GM23338 (cell line): ENCODE measurements around the gene ATP6V0E2. TPM values are rescaled to one million over a fixed set of nuclear protein-coding genes. Genes with fewer than 3 reads are reported as not detected.

Experiments
- ATAC-seq: fragments of 200-7000 bp; cut with Tn5 transposase; 3 replicates; pipeline ENCODE4 v1.9.1; 2020
- DNase-seq: peaks from one replicate; pipeline ENCODE4 v3.0.0-alpha.2; 2015; ENCODE audit warnings: low spot score
- H2AFZ ChIP-seq: fragments of 200-600 bp; sonication (generic); 2 replicates; pipeline ENCODE4 v1.8.0; 2016; ENCODE audit warnings: antibody characterized with exemption, mild to moderate bottlenecking, moderate library complexity
- H3F3A ChIP-seq: fragments of 200-600 bp; sonication (generic); replicated peaks from 2 replicates; pipeline ENCODE4 v1.8.0; 2017; ENCODE audit warnings: antibody characterized with exemption, mixed run types, low read depth
- H3K27ac ChIP-seq: fragments of 200-600 bp; sonication (generic); 2 replicates; pipeline ENCODE4 v1.6.1; 2016; ENCODE audit warnings: low read depth
- H3K27me3 ChIP-seq: fragments of 200-600 bp; sonication (generic); 2 replicates; pipeline ENCODE4 v1.8.0; 2016; ENCODE audit warnings: mild to moderate bottlenecking, mixed run types, moderate library complexity; ENCODE audit not compliant: insufficient read depth
- H3K36me3 ChIP-seq: fragments of 200-600 bp; sonication (generic); 2 replicates; pipeline ENCODE4 v1.8.0; 2016; ENCODE audit warnings: mild to moderate bottlenecking; ENCODE audit not compliant: insufficient read depth
- H3K4me1 ChIP-seq: fragments of 200-600 bp; sonication (generic); 2 replicates; pipeline ENCODE4 v1.8.0; 2016; ENCODE audit warnings: mild to moderate bottlenecking, moderate library complexity; ENCODE audit not compliant: insufficient read depth
- H3K4me2 ChIP-seq: fragments of 200-600 bp; sonication (generic); 2 replicates; pipeline ENCODE4 v1.7.1; 2017; ENCODE audit warnings: mixed run types
- H3K4me3 ChIP-seq: fragments of 200-600 bp; sonication (generic); 2 replicates; pipeline ENCODE4 v1.6.1; 2016; ENCODE audit warnings: mixed run types
- H3K79me2 ChIP-seq: fragments of 200-600 bp; sonication (generic); replicated peaks from 2 replicates; pipeline ENCODE4 v1.8.0; 2017; ENCODE audit warnings: mild to moderate bottlenecking; ENCODE audit not compliant: insufficient read depth
- H3K9me2 ChIP-seq: fragments of 200-600 bp; sonication (generic); 2 replicates; pipeline ENCODE4 v1.8.0; 2017; ENCODE audit not compliant: insufficient read depth
- H4K20me1 ChIP-seq: fragments of 200-600 bp; sonication (generic); replicated peaks from 2 replicates; pipeline ENCODE4 v1.8.0; 2017; ENCODE audit warnings: mild to moderate bottlenecking; ENCODE audit not compliant: insufficient read depth
- H3K27ac Mint-ChIP-seq: 2 replicates; pipeline ENCODE4 v1.8.0; 2020; ENCODE audit warnings: inconsistent platforms, mild to moderate bottlenecking, moderate library complexity, mixed read lengths
- H3K27me3 Mint-ChIP-seq: 3 replicates; pipeline ENCODE4 v1.8.0; 2022; ENCODE audit warnings: low read depth, mild to moderate bottlenecking, moderate library complexity, mixed read lengths, inconsistent platforms; ENCODE audit not compliant: insufficient read depth, poor library complexity
- H3K36me3 Mint-ChIP-seq: 3 replicates; pipeline ENCODE4 v1.8.0; 2021; ENCODE audit warnings: low read depth, mild to moderate bottlenecking, inconsistent platforms, moderate library complexity, mixed read lengths
- H3K4me1 Mint-ChIP-seq: 3 replicates; pipeline ENCODE4 v1.8.0; 2020; ENCODE audit warnings: mild to moderate bottlenecking, inconsistent platforms, mixed read lengths
- H3K4me3 Mint-ChIP-seq: 3 replicates; pipeline ENCODE4 v1.8.0; 2021; ENCODE audit warnings: moderate library complexity, mild to moderate bottlenecking, inconsistent platforms, mixed read lengths
- H3K9me3 Mint-ChIP-seq: 3 replicates; pipeline ENCODE4 v1.8.0; 2020; ENCODE audit warnings: moderate library complexity, mild to moderate bottlenecking, inconsistent platforms, mixed read lengths
- CREB1 ChIP-seq: fragments of 250-450 bp; sonication (Bioruptor Pico); IDR thresholded peaks from 2 replicates; pipeline ENCODE4 v1.5.0; 2020; ENCODE audit warnings: low read depth, mild to moderate bottlenecking, moderate library complexity
- EZH2 ChIP-seq: fragments of 200-600 bp; sonication (generic); IDR thresholded peaks from one replicate; pipeline ENCODE4 v1.8.0; 2017; ENCODE audit warnings: antibody characterized with exemption, mild to moderate bottlenecking, low read depth; ENCODE audit not compliant: unreplicated experiment
- JUNB ChIP-seq: IDR thresholded peaks from one replicate; pipeline ENCODE4 v1.6.1; 2016; ENCODE audit warnings: antibody characterized with exemption; ENCODE audit not compliant: unreplicated experiment
- NANOG ChIP-seq: IDR thresholded peaks from 2 replicates; pipeline ENCODE4 v1.6.1; 2016; ENCODE audit warnings: antibody characterized with exemption, borderline replicate concordance
- POLR2AphosphoS5 ChIP-seq: IDR thresholded peaks from 2 replicates; pipeline ENCODE4 v1.6.1; 2016; ENCODE audit warnings: antibody characterized with exemption, low read depth
- ZNF114 ChIP-seq: fragments of 250-450 bp; sonication (Bioruptor Pico); IDR thresholded peaks from 2 replicates; pipeline ENCODE4 v1.5.0; 2020; ENCODE audit warnings: mild to moderate bottlenecking, moderate library complexity
- ZNF331 ChIP-seq: fragments of 250-450 bp; sonication (Bioruptor Pico); IDR thresholded peaks from 2 replicates; pipeline ENCODE4 v1.5.0; 2020; ENCODE audit warnings: low read depth, mild to moderate bottlenecking, moderate library complexity
- polyA plus RNA-seq: library from polyadenylated mRNA; unstranded; fragments of >200 nt; fragmentation: Nextera tagmentation; extraction: Ambion mirVana; gene quantifications from 2 replicates; pipeline ENCODE4 v1.2.1, GENCODE V29; 2016
- total RNA-seq: library from RNA; depleted of rRNA; stranded (reverse); fragments of >200 nt; shearing (Covaris generic); gene quantifications from 2 replicates; pipeline ENCODE4 v1.2.3, GENCODE V29; 2014
- TF ChIP-seq, protein P1 (sequence below): IDR thresholded peaks from 2 replicates; pipeline ENCODE4 v1.6.1; 2016; ENCODE audit warnings: antibody characterized with exemption
- TF ChIP-seq, protein P2 (sequence below), 2 experiments: fragments of 200-600 bp in 1 of 2; sonication (generic) in 1 of 2; conservative IDR thresholded peaks; 2 replicates each; pipeline versions ENCODE4 v1.5.1 to v1.6.1; 2016 to 2017; ENCODE audit warnings: antibody characterized with exemption in 2 of 2, low read depth in 2 of 2, mild to moderate bottlenecking in 2 of 2, moderate library complexity in 1 of 2
- TF ChIP-seq, protein P3 (sequence below): IDR thresholded peaks from one replicate; pipeline ENCODE4 v1.6.1; 2018; ENCODE audit warnings: antibody characterized with exemption; ENCODE audit not compliant: unreplicated experiment
- TF ChIP-seq, protein P4 (sequence below): fragments of 250-450 bp; sonication (Bioruptor Pico); IDR thresholded peaks from 2 replicates; pipeline ENCODE4 v1.5.0; 2020; ENCODE audit warnings: mild to moderate bottlenecking, moderate library complexity

ATP6V0E2 gene
- total and polyA plus RNA-seq, 2 experiments from 2014 or later: 15.6 to 34.7 TPM

DNA sequence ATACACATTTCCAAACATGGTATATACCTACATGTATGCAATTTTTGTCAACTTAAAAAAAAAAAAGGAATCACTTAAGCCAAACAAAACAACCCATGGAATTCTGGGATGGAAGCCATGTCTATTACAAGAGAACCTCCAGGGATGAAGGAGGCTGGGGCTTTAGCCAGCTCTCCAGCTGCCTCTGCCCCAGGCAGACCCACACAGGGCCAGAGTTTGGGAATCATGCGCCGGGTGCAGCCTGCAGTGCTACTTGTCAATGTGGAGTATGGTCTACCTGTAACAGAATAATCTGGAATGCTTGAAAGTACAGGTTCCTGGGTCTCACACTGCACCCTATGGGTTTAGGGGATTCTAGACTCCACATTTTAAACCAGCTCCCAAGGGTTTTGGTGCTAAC, 10.8 kb downstream of the ATP6V0E2 start:
- Mint-ChIP-seq H3K36me3 (0 out of 3 replicates have a peak, but pooled peaks cover 3% of the 10 kb centered on the region), H3K27ac (no peak overlapping the region), H3K27me3 (peaks cover 6% of the 10 kb centered on the region), H3K4me3 (no peak overlapping the region), H3K9me3 (no peaks in the 10 kb centered on the region), H3K4me1 (peaks cover 18% of the 10 kb centered on the region)
- H3K36me3 ChIP-seq: no peaks in the 10 kb centered on the region
- DNase-seq: no peak
- H3K4me1 ChIP-seq: peaks cover 8% of the 10 kb centered on the region; the same call in 1 of the 2 replicates
- H3K27me3 ChIP-seq: no peaks in the 10 kb centered on the region
- no peaks in the 10 kb centered on the region for H3K9me2 ChIP-seq
- H3K4me2 ChIP-seq: no peak overlapping the region
- H3K4me3 ChIP-seq: no peak overlapping the region
- TF ChIP-seq, protein P1, sequence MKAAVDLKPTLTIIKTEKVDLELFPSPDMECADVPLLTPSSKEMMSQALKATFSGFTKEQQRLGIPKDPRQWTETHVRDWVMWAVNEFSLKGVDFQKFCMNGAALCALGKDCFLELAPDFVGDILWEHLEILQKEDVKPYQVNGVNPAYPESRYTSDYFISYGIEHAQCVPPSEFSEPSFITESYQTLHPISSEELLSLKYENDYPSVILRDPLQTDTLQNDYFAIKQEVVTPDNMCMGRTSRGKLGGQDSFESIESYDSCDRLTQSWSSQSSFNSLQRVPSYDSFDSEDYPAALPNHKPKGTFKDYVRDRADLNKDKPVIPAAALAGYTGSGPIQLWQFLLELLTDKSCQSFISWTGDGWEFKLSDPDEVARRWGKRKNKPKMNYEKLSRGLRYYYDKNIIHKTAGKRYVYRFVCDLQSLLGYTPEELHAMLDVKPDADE: no peak
- TF ChIP-seq ZNF114 (CRISPR knock-in tag) (no peak), NANOG (no peak), POLR2AphosphoS5 (no peak), CREB1 (CRISPR knock-in tag) (no peak), JUNB (no peak), EZH2 (no peak), ZNF331 (CRISPR knock-in tag) (no peak)
- TF ChIP-seq, protein P2, sequence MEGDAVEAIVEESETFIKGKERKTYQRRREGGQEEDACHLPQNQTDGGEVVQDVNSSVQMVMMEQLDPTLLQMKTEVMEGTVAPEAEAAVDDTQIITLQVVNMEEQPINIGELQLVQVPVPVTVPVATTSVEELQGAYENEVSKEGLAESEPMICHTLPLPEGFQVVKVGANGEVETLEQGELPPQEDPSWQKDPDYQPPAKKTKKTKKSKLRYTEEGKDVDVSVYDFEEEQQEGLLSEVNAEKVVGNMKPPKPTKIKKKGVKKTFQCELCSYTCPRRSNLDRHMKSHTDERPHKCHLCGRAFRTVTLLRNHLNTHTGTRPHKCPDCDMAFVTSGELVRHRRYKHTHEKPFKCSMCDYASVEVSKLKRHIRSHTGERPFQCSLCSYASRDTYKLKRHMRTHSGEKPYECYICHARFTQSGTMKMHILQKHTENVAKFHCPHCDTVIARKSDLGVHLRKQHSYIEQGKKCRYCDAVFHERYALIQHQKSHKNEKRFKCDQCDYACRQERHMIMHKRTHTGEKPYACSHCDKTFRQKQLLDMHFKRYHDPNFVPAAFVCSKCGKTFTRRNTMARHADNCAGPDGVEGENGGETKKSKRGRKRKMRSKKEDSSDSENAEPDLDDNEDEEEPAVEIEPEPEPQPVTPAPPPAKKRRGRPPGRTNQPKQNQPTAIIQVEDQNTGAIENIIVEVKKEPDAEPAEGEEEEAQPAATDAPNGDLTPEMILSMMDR (conservative IDR thresholded peaks at IDR 0.05; ENCODE audit: low read depth in 2 of 2): no peak
- TF ChIP-seq, protein P3, sequence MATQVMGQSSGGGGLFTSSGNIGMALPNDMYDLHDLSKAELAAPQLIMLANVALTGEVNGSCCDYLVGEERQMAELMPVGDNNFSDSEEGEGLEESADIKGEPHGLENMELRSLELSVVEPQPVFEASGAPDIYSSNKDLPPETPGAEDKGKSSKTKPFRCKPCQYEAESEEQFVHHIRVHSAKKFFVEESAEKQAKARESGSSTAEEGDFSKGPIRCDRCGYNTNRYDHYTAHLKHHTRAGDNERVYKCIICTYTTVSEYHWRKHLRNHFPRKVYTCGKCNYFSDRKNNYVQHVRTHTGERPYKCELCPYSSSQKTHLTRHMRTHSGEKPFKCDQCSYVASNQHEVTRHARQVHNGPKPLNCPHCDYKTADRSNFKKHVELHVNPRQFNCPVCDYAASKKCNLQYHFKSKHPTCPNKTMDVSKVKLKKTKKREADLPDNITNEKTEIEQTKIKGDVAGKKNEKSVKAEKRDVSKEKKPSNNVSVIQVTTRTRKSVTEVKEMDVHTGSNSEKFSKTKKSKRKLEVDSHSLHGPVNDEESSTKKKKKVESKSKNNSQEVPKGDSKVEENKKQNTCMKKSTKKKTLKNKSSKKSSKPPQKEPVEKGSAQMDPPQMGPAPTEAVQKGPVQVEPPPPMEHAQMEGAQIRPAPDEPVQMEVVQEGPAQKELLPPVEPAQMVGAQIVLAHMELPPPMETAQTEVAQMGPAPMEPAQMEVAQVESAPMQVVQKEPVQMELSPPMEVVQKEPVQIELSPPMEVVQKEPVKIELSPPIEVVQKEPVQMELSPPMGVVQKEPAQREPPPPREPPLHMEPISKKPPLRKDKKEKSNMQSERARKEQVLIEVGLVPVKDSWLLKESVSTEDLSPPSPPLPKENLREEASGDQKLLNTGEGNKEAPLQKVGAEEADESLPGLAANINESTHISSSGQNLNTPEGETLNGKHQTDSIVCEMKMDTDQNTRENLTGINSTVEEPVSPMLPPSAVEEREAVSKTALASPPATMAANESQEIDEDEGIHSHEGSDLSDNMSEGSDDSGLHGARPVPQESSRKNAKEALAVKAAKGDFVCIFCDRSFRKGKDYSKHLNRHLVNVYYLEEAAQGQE: no peak
- TF ChIP-seq, protein P4, sequence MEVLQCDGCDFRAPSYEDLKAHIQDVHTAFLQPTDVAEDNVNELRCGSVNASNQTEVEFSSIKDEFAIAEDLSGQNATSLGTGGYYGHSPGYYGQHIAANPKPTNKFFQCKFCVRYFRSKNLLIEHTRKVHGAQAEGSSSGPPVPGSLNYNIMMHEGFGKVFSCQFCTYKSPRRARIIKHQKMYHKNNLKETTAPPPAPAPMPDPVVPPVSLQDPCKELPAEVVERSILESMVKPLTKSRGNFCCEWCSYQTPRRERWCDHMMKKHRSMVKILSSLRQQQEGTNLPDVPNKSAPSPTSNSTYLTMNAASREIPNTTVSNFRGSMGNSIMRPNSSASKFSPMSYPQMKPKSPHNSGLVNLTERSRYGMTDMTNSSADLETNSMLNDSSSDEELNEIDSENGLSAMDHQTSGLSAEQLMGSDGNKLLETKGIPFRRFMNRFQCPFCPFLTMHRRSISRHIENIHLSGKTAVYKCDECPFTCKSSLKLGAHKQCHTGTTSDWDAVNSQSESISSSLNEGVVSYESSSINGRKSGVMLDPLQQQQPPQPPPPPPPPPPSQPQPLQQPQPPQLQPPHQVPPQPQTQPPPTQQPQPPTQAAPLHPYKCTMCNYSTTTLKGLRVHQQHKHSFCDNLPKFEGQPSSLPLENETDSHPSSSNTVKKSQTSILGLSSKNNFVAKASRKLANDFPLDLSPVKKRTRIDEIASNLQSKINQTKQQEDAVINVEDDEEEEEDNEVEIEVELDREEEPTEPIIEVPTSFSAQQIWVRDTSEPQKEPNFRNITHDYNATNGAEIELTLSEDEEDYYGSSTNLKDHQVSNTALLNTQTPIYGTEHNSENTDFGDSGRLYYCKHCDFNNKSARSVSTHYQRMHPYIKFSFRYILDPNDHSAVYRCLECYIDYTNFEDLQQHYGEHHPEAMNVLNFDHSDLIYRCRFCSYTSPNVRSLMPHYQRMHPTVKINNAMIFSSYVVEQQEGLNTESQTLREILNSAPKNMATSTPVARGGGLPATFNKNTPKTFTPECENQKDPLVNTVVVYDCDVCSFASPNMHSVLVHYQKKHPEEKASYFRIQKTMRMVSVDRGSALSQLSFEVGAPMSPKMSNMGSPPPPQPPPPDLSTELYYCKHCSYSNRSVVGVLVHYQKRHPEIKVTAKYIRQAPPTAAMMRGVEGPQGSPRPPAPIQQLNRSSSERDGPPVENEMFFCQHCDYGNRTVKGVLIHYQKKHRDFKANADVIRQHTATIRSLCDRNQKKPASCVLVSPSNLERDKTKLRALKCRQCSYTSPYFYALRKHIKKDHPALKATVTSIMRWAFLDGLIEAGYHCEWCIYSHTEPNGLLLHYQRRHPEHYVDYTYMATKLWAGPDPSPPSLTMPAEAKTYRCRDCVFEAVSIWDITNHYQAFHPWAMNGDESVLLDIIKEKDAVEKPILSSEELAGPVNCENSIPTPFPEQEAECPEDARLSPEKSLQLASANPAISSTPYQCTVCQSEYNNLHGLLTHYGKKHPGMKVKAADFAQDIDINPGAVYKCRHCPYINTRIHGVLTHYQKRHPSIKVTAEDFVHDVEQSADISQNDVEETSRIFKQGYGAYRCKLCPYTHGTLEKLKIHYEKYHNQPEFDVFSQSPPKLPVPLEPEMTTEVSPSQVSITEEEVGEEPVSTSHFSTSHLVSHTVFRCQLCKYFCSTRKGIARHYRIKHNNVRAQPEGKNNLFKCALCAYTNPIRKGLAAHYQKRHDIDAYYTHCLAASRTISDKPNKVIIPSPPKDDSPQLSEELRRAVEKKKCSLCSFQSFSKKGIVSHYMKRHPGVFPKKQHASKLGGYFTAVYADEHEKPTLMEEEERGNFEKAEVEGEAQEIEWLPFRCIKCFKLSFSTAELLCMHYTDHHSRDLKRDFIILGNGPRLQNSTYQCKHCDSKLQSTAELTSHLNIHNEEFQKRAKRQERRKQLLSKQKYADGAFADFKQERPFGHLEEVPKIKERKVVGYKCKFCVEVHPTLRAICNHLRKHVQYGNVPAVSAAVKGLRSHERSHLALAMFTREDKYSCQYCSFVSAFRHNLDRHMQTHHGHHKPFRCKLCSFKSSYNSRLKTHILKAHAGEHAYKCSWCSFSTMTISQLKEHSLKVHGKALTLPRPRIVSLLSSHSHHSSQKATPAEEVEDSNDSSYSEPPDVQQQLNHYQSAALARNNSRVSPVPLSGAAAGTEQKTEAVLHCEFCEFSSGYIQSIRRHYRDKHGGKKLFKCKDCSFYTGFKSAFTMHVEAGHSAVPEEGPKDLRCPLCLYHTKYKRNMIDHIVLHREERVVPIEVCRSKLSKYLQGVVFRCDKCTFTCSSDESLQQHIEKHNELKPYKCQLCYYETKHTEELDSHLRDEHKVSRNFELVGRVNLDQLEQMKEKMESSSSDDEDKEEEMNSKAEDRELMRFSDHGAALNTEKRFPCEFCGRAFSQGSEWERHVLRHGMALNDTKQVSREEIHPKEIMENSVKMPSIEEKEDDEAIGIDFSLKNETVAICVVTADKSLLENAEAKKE (CRISPR knock-in tag): no peak
- no peak overlapping the region for H3K27ac ChIP-seq
- no peaks in the 10 kb centered on the region for H4K20me1 ChIP-seq
- ATAC-seq: no peak
- no peak overlapping the region for H2AFZ ChIP-seq
- no peaks in the 10 kb centered on the region for H3K79me2 ChIP-seq
- no peaks in the 10 kb centered on the region for H3F3A ChIP-seq
